PC-9 (cell line): ENCODE results near the gene PSMB9. TPM values are rescaled to one million over a fixed set of nuclear protein-coding genes. Genes with fewer than 3 reads are reported as not detected.

Source experiments
- BruUV-seq: library from RNA; stranded (reverse); fragments of 400-500 nt; replicated peaks from 2 replicates; lab custom pipeline; 2021; lab: Mats Ljungman, UMichigan
- CTCF ChIA-PET: fragments of 300-600 bp; sonication (Branson Sonifier 250); formaldehyde crosslinking; loops from one replicate; lab custom pipeline; 2022; ENCODE audit warnings: antibody characterized with exemption; lab: Charles Lee
- POLR2A ChIA-PET: fragments of 300-600 bp; sonication (Branson Sonifier 250); formaldehyde crosslinking; loops from one replicate; lab custom pipeline; 2022; ENCODE audit warnings: antibody characterized with exemption; ENCODE audit not compliant: unreplicated experiment; lab: Charles Lee
- DNase-seq, 2 experiments: peaks; one replicate each; pipeline versions ENCODE4 v3.0.0 to v3.0.0-alpha.2; 2015 to 2022; ENCODE audit warnings: mixed read lengths in 1 of 2
- H2AFZ ChIP-seq: fragments of 200-600 bp; sonication (generic); 2 replicates; pipeline ENCODE4 v1.8.1; 2017; ENCODE audit warnings: antibody characterized with exemption
- H3F3A ChIP-seq: fragments of 200-600 bp; sonication (generic); 2 replicates; pipeline ENCODE4 v1.8.1; 2017; ENCODE audit warnings: antibody characterized with exemption, mild to moderate bottlenecking, low read depth; ENCODE audit not compliant: insufficient read depth
- H3K27ac ChIP-seq: fragments of 200-600 bp; sonication (generic); 2 replicates; pipeline ENCODE4 v1.6.1; 2016; ENCODE audit warnings: mixed run types
- H3K27me3 ChIP-seq: fragments of 200-600 bp; sonication (generic); 2 replicates; pipeline ENCODE4 v1.6.1; 2016; ENCODE audit warnings: low read depth, mixed run types; ENCODE audit not compliant: insufficient read depth
- H3K36me3 ChIP-seq: fragments of 200-600 bp; sonication (generic); 2 replicates; pipeline ENCODE4 v1.6.1; 2016; ENCODE audit warnings: low read depth, mixed run types
- H3K4me1 ChIP-seq: fragments of 200-600 bp; sonication (generic); replicated peaks from 2 replicates; pipeline ENCODE4 v1.6.1; 2016; ENCODE audit warnings: mixed run types; ENCODE audit not compliant: insufficient read depth
- H3K4me2 ChIP-seq: fragments of 200-600 bp; sonication (generic); 2 replicates; pipeline ENCODE4 v1.6.1; 2017; ENCODE audit warnings: mixed run types
- H3K4me3 ChIP-seq: fragments of 200-600 bp; sonication (generic); 2 replicates; pipeline ENCODE4 v1.6.1; 2016; ENCODE audit warnings: mixed run types
- H3K79me2 ChIP-seq: fragments of 200-600 bp; sonication (generic); 2 replicates; pipeline ENCODE4 v1.6.1; 2017; ENCODE audit warnings: low read depth, mixed run types
- H3K9me2 ChIP-seq: fragments of 200-600 bp; sonication (generic); 2 replicates; pipeline ENCODE4 v1.8.1; 2017; ENCODE audit warnings: mild to moderate bottlenecking; ENCODE audit not compliant: insufficient read depth
- H3K9me3 ChIP-seq: fragments of 200-600 bp; sonication (generic); 2 replicates; pipeline ENCODE4 v1.8.1; 2016; ENCODE audit warnings: low read depth; ENCODE audit not compliant: insufficient read depth
- H4K20me1 ChIP-seq: fragments of 200-600 bp; sonication (generic); 2 replicates; pipeline ENCODE4 v1.8.1; 2017; ENCODE audit not compliant: insufficient read depth
- CTCF ChIP-seq: fragments of 200-600 bp; sonication (generic); conservative IDR thresholded peaks from 2 replicates; pipeline ENCODE4 v1.6.1; 2017; ENCODE audit warnings: mixed run types, antibody characterized with exemption, mild to moderate bottlenecking, moderate library complexity
- EZH2 ChIP-seq: fragments of 200-600 bp; sonication (generic); IDR thresholded peaks from 2 replicates; pipeline ENCODE4 v1.8.0; 2017; ENCODE audit warnings: antibody characterized with exemption, low read depth
- intact Hi-C: fragments of 100-400 bp; cut with micrococcal nuclease; formaldehyde crosslinking; loops from one replicate; pipeline ENCODE4 v1.10.0; 2022; ENCODE audit not compliant: unreplicated experiment
- total RNA-seq: library from RNA; stranded (reverse); gene quantifications from 2 replicates; pipeline ENCODE4 v1.2.3, GENCODE V29; 2021

The PSMB9 gene
- total RNA-seq, 1 experiment from 2014 or later: 37.6 TPM

DNA sequence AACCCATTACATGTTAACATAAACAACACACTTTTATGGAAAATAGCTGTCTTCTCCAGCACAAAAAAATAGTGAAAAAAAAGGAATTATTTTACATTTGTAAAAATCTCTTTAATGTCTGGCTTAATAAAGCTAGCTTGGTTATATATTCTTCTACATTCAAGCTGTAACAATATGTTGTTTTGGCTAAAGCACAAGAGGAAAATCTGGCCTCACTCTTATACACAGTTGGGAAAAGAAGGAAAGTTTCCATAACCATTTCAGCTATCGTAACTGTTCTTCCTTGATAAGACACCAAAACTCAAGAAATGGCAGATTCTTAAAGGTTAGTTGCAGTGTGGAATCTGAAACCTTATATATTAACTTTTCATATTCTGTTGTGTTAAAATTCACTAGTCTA, 44.8 kb upstream of the PSMB9 start:
- ChIA-PET POLR2A (no interaction called here), CTCF (interaction anchor here (0.6 kb wide), 2 partner anchors 182 to 1496 kb away, joined by 3 read pairs; no protein-coding TSS in a partner anchor)
- Histone ChIP-seq H3K27me3 (no peaks in the 10 kb centered on the region), H3K9me2 (no peaks in the 10 kb centered on the region), H3K4me3 (no peak overlapping the region), H4K20me1 (no peaks in the 10 kb centered on the region), H3F3A (no peaks in the 10 kb centered on the region), H3K9me3 (no peaks in the 10 kb centered on the region), H3K79me2 (no peaks in the 10 kb centered on the region), H3K27ac (no peak overlapping the region), H3K4me2 (no peak overlapping the region), H2AFZ (no peak overlapping the region), H3K4me1 (no peaks in the 10 kb centered on the region), H3K36me3 (no peaks in the 10 kb centered on the region)
- no peak for DNase-seq
- no TSS peak for BruUV-seq
- intact Hi-C loops: no loop called here
- TF ChIP-seq CTCF (no peak), EZH2 (no peak)

- no peaks in the 10 kb centered on the region for H3K36me3 ChIP-seq
- intact Hi-C loops: no loop called here
- H3K4me2 ChIP-seq: no peak overlapping the region
- H2AFZ ChIP-seq: no peak overlapping the region
- H3F3A ChIP-seq: peaks cover under 1% of the 10 kb centered on the region
- no peak overlapping the region for H3K4me3 ChIP-seq
- H3K9me2 ChIP-seq: no peaks in the 10 kb centered on the region
- 0 out of 2 replicates have a peak, but pooled peaks cover 3% of the 10 kb centered on the region for H3K9me3 ChIP-seq
- no peak overlapping the region for H3K27ac ChIP-seq
- CTCF ChIA-PET: no interaction called here
- TF ChIP-seq CTCF (no peak), EZH2 (no peak)
- DNase-seq: no peak
- no peaks in the 10 kb centered on the region for H4K20me1 ChIP-seq
- H3K79me2 ChIP-seq: no peaks in the 10 kb centered on the region
- no peaks in the 10 kb centered on the region for H3K27me3 ChIP-seq
- POLR2A ChIA-PET: interaction anchor here (0.5 kb wide), 1 partner anchor 68 kb away, joined by 3 read pairs; no protein-coding TSS in a partner anchor
- no TSS peak for BruUV-seq
- H3K4me1 ChIP-seq: peaks cover 20% of the 10 kb centered on the region
These were observed 39.8 kb upstream of the PSMB9 start for GRCh38 chr6:32814145-32814544.

DNA sequence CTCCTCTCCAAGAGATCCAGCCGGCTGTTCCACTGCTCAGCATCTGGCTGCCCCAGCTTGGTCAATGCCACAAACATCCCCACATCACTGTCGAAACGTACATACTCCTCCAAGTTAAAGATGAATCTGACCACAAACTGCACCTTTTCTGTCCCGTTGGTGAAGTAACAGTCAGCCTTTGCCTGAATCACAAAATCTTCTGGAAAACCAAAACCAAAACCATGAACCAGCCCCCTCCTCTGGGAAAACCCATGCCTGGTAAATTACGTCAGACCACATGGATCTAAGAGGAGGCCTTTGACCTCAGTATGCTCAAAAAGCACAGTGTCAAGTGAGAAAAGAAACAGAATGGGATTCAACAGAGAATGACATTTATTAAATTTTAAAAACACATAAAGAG, 38.9 kb upstream of the PSMB9 start:
- H3K27ac ChIP-seq: no peak overlapping the region
- H3K27me3 ChIP-seq: no peaks in the 10 kb centered on the region
- POLR2A ChIA-PET: no interaction called here
- no peak overlapping the region for H2AFZ ChIP-seq
- H3F3A ChIP-seq: peaks cover 9% of the 10 kb centered on the region
- 0 out of 2 replicates have a peak, but pooled peaks cover 3% of the 10 kb centered on the region for H3K9me3 ChIP-seq
- CTCF ChIA-PET: no interaction called here
- no peak overlapping the region for H3K4me3 ChIP-seq
- DNase-seq: no peak
- no TSS peak for BruUV-seq
- TF ChIP-seq CTCF (no peak), EZH2 (no peak)
- no peaks in the 10 kb centered on the region for H4K20me1 ChIP-seq
- intact Hi-C loops: no loop called here
- H3K9me2 ChIP-seq: no peaks in the 10 kb centered on the region
- H3K4me1 ChIP-seq: peaks cover 29% of the 10 kb centered on the region
- H3K4me2 ChIP-seq: no peak overlapping the region
- H3K79me2 ChIP-seq: no peaks in the 10 kb centered on the region
- no peaks in the 10 kb centered on the region for H3K36me3 ChIP-seq
